Adrenal gland (tissue), 12 donors: ENCODE measurements around the gene IPPK. TPM values are rescaled to one million over a fixed set of nuclear protein-coding genes. Genes with fewer than 3 reads are reported as not detected.
"Not testable (repeated sequence)": the region's sequence is repeated elsewhere in the genome, so short reads cannot be mapped to it uniquely, and the experiment has no call there.

Experiments
- DNase-seq, 7 donors: peaks; one replicate each; pipeline ENCODE4 v3.0.0-alpha.2; 2019 to 2020
- H3K27ac ChIP-seq, 5 donors: fragments of 200-600 bp; sonication (generic) in 4 of 5; 1 replicate in 3 of 5; 2 replicates in 2 of 5; pipeline versions ENCODE4 v1.5.1 to v1.8.0; 2016 to 2020; ENCODE audit warnings: mild to moderate bottlenecking in 1 of 5
- H3K27me3 ChIP-seq: fragments of 200-600 bp; 2 replicates; pipeline ENCODE4 v1.8.0; 2021
- H3K36me3 ChIP-seq, 2 donors: fragments of 200-600 bp; replicated peaks in 1 of 2; 1 replicate in 1 of 2; 2 replicates in 1 of 2; pipeline versions ENCODE4 v1.5.1 to v1.8.0; 2018 to 2022
- H3K4me1 ChIP-seq, 2 donors: fragments of 200-600 bp; replicated peaks in 1 of 2; 1 replicate in 1 of 2; 2 replicates in 1 of 2; pipeline versions ENCODE4 v1.5.1 to v1.8.0; 2018 to 2021
- H3K4me3 ChIP-seq, 4 donors: fragments of 200-600 bp; sonication (generic) in 3 of 4; one replicate each; pipeline ENCODE4 v1.5.1; 2016 to 2018
- H3K9me3 ChIP-seq, 3 donors: fragments of 200-600 bp; sonication (generic) in 1 of 3; replicated peaks in 1 of 3; 1 replicate in 2 of 3; 2 replicates in 1 of 3; pipeline versions ENCODE4 v1.5.1 to v1.8.0; 2016 to 2021
- CTCF ChIP-seq, 6 experiments: fragments of 450-650 bp in 4 of 6; fragments of 200-600 bp in 2 of 6; sonication (generic) in 1 of 6; IDR thresholded peaks; 1 replicate in 5 of 6; 2 replicates in 1 of 6; pipeline versions ENCODE4 v1.5.1 to v1.8.0; 2016 to 2021; ENCODE audit warnings: antibody characterized with exemption in 6 of 6, mild to moderate bottlenecking in 2 of 6, moderate library complexity in 1 of 6
- POLR2A ChIP-seq, 2 donors: fragments of 450-650 bp; IDR thresholded peaks; one replicate each; pipeline ENCODE4 v1.6.1; 2017; ENCODE audit warnings: antibody characterized with exemption in 2 of 2, mild to moderate bottlenecking in 2 of 2, moderate library complexity in 1 of 2
- WGBS, 4 donors: extraction: QIAGEN DNeasy Blood & Tissue Kit in 2 of 4; methylation state at CpG; one replicate each; pipeline versions ENCODE4 v1.1.5 to v1.1.7; 2013 to 2017; 5-methylcytosine and 5-hydroxymethylcytosine counted together
- intact Hi-C, 2 donors: fragments of 100-400 bp; cut with DNase I; formaldehyde crosslinking; loops; one replicate each; pipeline versions ENCODE4 v1.14.1 to v1.15.0; 2022 to 2023
- polyA plus RNA-seq, 3 donors: library from polyadenylated mRNA; stranded (reverse); fragments of 200-250 nt in 2 of 3; fragments of 350-450 nt in 1 of 3; fragmentation: Illumina TruSeq in 1 of 3; extraction: RNeasy Lipid Tissue Mini Kit (QIAGEN cat#74804) in 1 of 3; gene quantifications; one replicate each; pipeline ENCODE4 v1.2.3, GENCODE V29; 2013 to 2014
- total RNA-seq, 9 donors: library from RNA; depleted of rRNA in 4 of 9; stranded (reverse); fragments of >200 nt in 4 of 9; fragments of 120-200 nt in 1 of 9; fragmentation: NEBNext Ultra II Directional in 1 of 9; extraction: Animal tissue kit (Norgen Biotek cat#: 25700) in 1 of 9; gene quantifications; one replicate each; pipeline versions ENCODE4 v1.1.0 to v1.2.4, GENCODE V29; 2013 to 2023
- donor health status: healthy with polysubstance abuse.
- donor health status: Bipolar disorder and iron deficiency.
- donor health status: DM: yes; HTN: yes; CAD: no.
- donor health status: DM: no; HTN: no; CAD: no.
- donor health status: DM: no; HTN: no; CAD: no.
- donor health status: DM: yes; HTN: yes; CAD: no.

Gene IPPK
- total and polyA plus RNA-seq, 12 donors = 2.9 to 22.2 (median 9.0) TPM

GRCh38 chr9:92576175-92576574, 93.8 kb downstream of the IPPK start:
- TF ChIP-seq POLR2A (IDR thresholded peaks at IDR 0.05) = no peak
- no peak for TF ChIP-seq CTCF (IDR thresholded peaks at IDR 0.05)
- H3K4me3 ChIP-seq = no peak overlapping the region
- no peaks in the 10 kb centered on the region for H3K4me1 ChIP-seq
- DNase-seq = no peak
- H3K27ac ChIP-seq = no peak overlapping the region
- no peaks in the 10 kb centered on the region for H3K27me3 ChIP-seq
- no peaks in the 10 kb centered on the region for H3K9me3 ChIP-seq
- no peaks in the 10 kb centered on the region for H3K36me3 ChIP-seq
- intact Hi-C loops = no loop called here
- WGBS, 4 donors = 52 to 75% (median 68%) methylated on average over 1 of the region's 1 CpG

- H3K27ac ChIP-seq, H3K4me3 ChIP-seq, intact Hi-C loops, H3K4me1 ChIP-seq, H3K36me3 ChIP-seq, H3K27me3 ChIP-seq, DNase-seq, H3K9me3 ChIP-seq: not testable (repeated sequence)
- 95 to 100% (median 95%) methylated on average over 2 to 14 of the region's 14 CpGs for WGBS, 4 donors
These were observed 96.3 kb downstream of the IPPK start for GRCh38 chr9:92573612-92574011.

GRCh38 chr9:92571871-92572270, 98.1 kb downstream of the IPPK start:
- H3K27me3 ChIP-seq, H3K4me1 ChIP-seq, H3K27ac ChIP-seq, H3K9me3 ChIP-seq, H3K36me3 ChIP-seq, H3K4me3 ChIP-seq, intact Hi-C loops, DNase-seq: not testable (repeated sequence)
- WGBS, 4 donors = 88 to 100% (median 95%) methylated on average over 2 of the region's 2 CpGs

GRCh38 chr9:92564982-92565381, 104.9 kb downstream of the IPPK start:
- TF ChIP-seq CTCF (IDR thresholded peaks at IDR 0.05) (no peak), POLR2A (IDR thresholded peaks at IDR 0.05) (no peak)
- DNase-seq = no peak
- Histone ChIP-seq H3K4me1 (no peaks in the 10 kb centered on the region), H3K27ac (no peak overlapping the region), H3K27me3 (no peaks in the 10 kb centered on the region), H3K4me3 (no peak overlapping the region), H3K9me3 (no peaks in the 10 kb centered on the region), H3K36me3 (no peaks in the 10 kb centered on the region)
- intact Hi-C loops = no loop called here
- WGBS, 4 donors = 74 to 87% (median 80%) methylated on average over 2 of the region's 2 CpGs

GRCh38 chr9:92564504-92564903, 105.4 kb downstream of the IPPK start:
- Histone ChIP-seq H3K36me3 (no peaks in the 10 kb centered on the region), H3K27ac (no peak overlapping the region), H3K4me1 (no peaks in the 10 kb centered on the region), H3K4me3 (no peak overlapping the region), H3K27me3 (no peaks in the 10 kb centered on the region), H3K9me3 (no peaks in the 10 kb centered on the region)
- intact Hi-C loops = no loop called here
- no peak for DNase-seq
- TF ChIP-seq POLR2A (IDR thresholded peaks at IDR 0.05) (no peak), CTCF (IDR thresholded peaks at IDR 0.05) (no peak)

Other genes with a start within 250 kb of the IPPK start
- 10 to 100 TPM in 1 of 9 donors, 1 to 10 TPM in 7, under 1 TPM in 1; 0.72 to 18.1 (median 4.2) TPM for gene OMD, start 245.7 kb downstream of the IPPK start, total RNA-seq
- 10 to 100 TPM in 1 of 3 donors, 1 to 10 TPM in 2; 6.4 to 12.3 (median 7.5) TPM for gene OMD, start 245.7 kb downstream of the IPPK start, polyA plus RNA-seq
- 10 to 100 TPM in 2 of 9 donors, 1 to 10 TPM in 7; 1.7 to 12.4 (median 6.7) TPM for gene ASPN, start 187.6 kb downstream of the IPPK start, total RNA-seq
- gene ASPN, start 187.6 kb downstream of the IPPK start, polyA plus RNA-seq = 1 to 10 TPM; 2.8 to 5.6 (median 4.6) TPM
- gene ECM2, start 134.1 kb downstream of the IPPK start, total RNA-seq = 10 to 100 TPM in 5 of 9 donors, 1 to 10 TPM in 4; 3.8 to 22.0 (median 11.8) TPM
- 1 to 10 TPM; 5.1 to 7.8 (median 7.2) TPM for gene ECM2, start 134.1 kb downstream of the IPPK start, polyA plus RNA-seq
- 10 to 100 TPM; 20.1 to 33.8 (median 24.7) TPM for gene BICD2, start 94.7 kb upstream of the IPPK start, total RNA-seq
- 10 to 100 TPM in 2 of 3 donors, 1 to 10 TPM in 1; 9.3 to 14.9 (median 13.0) TPM for gene BICD2, start 94.7 kb upstream of the IPPK start, polyA plus RNA-seq
- gene ZNF484, start 207.9 kb upstream of the IPPK start, total RNA-seq = 10 to 100 TPM in 5 of 9 donors, 1 to 10 TPM in 4; 5.7 to 21.4 (median 10.8) TPM
- gene ZNF484, start 207.9 kb upstream of the IPPK start, polyA plus RNA-seq = 1 to 10 TPM; 1.7 to 6.6 (median 2.3) TPM